A673 (cell line): Measurements from ENCODE around the gene ASB1.

Source experiments
- CTCF ChIP-seq: fragments of 300-800, 200-600 bp; sonication (generic); conservative IDR thresholded peaks from 2 replicates; pipeline ENCODE4 v1.5.1; 2017; ENCODE audit warnings: low read depth, mild to moderate bottlenecking, antibody characterized with exemption, low read length, moderate library complexity, mixed read lengths
- EZH2 ChIP-seq: fragments of 200-600 bp; sonication (generic); IDR thresholded peaks from 2 replicates; pipeline ENCODE4 v1.6.1; 2017; ENCODE audit warnings: borderline replicate concordance, low read depth, mild to moderate bottlenecking, mixed read lengths, antibody characterized with exemption, low read length; ENCODE audit not compliant: poor library complexity, severe bottlenecking

GRCh38 chr2:238461916-238462315 is 35.2 kb downstream of the ASB1 start:
- no peak for TF ChIP-seq EZH2
- TF ChIP-seq CTCF: no peak
